GM15510 (cell line): Measurements from ENCODE around the gene CMTM7.

Experiments
- POLR2A ChIP-seq: IDR thresholded peaks from 3 replicates; pipeline ENCODE4 v1.6.1; 2011; ENCODE audit warnings: borderline replicate concordance; ENCODE audit not compliant: insufficient read length; ENCODE audit errors: extremely low read depth

Gene CMTM7

DNA sequence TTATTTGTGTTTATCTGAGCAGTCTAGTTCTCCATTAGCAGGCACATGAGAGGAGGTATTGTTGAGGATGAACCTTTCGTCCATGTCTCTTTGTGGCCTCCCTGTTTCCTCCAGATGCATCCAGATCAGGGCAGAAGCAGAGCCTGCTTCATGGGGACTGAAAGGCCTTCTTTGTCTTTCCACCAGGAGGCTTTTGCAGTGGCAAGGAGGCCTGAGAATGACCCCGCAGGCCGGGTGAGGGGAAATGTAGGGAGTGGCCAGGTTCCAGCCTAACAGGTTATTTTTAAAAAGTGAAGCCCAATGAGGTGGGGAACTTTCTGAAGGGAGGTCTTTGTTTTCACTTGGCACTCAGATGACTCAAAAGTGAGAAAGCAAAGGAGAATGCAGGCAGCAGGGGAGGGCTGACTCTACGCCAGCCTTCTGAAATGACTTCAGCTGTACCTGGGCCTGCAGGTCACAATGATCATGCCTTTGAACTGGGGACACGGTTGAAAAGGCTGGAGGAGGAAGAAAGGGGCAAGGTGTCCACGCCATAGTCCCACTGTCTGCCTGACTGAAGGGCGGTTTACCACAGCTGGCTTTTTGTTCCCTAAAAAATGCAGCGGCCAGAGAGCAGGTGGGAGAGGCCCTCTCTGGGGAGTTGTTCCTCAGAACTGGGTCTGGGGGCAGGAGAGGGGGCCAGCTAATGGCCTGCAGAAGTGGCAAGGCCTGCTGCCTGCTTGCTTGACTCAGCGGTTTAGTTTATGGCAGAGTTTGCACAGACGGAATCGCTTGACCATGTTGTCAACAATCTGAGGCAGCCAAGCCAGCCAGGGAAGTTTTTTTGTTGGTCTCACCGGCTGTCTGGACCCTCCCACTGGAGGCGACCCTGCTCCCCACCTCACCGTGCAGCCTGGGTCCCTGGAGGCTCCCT lies 28.7 kb downstream of the CMTM7 start:
- TF ChIP-seq POLR2A = no peak

DNA sequence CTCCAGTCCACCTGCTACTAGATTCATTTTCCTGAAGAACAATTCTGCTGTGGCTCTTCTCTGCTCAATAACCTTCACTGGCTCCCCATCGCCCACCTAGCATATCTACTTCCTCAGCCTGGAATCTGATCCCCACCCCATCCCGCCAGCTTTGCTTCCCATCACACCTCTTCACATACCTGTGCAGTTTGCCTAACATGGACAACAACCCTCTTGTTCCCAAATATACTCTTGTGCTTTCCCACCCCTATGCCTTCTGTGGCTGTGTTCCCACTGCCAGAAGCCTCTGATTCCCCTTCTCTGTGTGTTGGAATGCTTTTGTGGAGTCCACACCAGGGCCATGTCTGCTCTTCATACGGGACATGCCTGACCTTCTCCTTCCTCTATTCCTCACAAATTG lies 29.5 kb downstream of the CMTM7 start:
- no peak for TF ChIP-seq POLR2A

- no peak for TF ChIP-seq POLR2A
These were observed 30.6 kb downstream of the CMTM7 start for GRCh38 chr3:32421991-32422859.

DNA sequence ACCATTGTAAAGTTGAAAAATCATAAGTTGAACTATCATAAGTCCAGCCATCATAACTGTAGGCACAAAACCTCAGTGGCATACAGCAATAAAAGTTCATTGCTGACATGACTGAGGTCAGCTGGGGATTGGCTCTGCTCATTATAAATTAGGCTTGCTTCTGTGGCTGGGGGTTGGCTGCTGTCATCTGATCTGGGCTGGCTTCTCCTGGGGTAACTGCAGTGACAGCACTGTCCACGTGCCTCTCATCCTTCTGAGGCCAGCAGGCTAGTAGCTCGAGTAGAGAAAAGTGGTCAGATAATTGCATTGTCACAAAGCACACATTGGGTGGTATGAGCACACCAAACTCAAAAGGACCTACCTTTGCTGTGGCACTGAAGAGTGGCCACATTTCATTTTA lies 31.3 kb downstream of the CMTM7 start:
- TF ChIP-seq POLR2A = no peak

- no peak for TF ChIP-seq POLR2A
These were observed 31.9 kb downstream of the CMTM7 start for GRCh38 chr3:32423534-32423933.

DNA sequence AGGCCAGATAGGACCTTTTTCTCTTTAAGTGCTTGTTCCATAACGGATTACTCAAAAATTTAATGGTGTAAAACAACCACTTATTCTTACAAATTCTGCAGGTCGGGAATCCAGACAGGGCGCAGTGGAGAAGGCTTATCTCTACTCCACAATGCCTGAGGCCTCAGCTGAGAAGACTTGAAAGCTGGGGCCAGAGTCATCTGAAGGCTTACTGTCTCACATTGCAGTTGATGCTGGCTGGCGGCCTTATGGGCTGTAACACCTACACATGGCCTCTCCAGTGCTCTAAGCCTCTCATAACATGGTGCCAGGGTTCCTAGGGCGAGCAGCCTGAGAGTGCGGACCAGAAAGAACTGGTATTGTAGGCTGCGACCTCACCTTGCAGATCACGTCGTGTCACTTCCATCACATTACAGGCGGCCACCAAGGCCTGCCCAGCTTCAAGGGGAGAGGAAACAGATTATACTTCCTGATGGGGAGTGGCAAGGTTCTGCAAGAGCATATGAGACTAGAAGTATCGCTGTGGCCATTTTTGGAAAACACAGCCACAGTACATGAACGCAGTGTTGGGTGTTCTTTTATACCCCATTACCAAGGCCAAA lies 32.4 kb downstream of the CMTM7 start:
- no peak for TF ChIP-seq POLR2A

DNA sequence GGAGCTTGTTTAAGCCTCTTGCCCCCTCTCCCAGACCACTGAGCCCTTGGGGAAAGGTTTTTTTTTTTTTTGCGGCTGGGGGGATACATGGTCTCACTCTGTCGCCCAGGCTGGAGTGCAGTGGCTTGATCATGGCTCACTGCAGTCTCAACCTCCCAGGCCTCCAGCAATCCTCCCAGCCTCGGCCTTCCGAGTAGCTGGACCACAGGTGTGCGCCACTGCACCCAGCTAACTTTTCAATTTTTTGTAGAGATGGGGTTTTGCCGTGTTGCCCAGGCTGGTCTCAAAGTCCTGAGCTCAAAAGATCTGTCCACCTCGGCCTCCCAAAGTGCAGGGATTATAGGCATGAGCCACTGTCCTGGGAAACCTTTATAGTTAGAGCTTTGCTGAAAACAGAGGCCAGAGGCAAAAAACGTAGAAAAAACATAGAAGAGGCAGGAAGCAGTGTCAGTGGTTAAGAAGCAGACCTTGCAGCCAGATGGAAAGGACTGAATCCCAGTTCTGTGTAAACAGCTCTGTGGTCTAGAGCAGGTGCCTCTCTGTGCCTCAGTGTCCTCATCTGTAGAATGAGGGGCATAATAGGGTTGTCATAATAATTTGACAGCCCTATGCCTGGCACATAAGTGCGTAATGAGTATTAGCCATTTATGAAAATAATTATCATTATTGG lies 33.1 kb downstream of the CMTM7 start:
- TF ChIP-seq POLR2A = no peak

- TF ChIP-seq POLR2A = no peak
These were observed 36.7 kb downstream of the CMTM7 start for GRCh38 chr3:32428092-32429068.

DNA sequence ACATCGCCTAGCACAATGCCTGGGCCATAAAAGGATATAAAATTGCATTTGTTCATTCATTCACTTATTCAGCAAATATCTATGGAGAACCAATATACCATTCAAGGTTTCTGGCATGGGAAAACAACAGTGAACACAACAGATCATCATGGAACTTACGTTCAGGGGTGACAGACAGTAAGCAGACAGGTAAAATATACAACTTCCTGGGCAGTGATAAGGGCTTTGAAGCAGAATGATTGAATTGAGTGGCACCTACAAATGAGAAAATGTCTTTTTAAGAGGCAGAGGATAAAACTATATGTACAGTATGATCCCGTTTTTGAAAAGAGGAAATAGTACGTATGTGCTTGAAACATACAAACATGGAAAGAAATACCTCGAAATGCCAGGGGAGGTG lies 39.2 kb downstream of the CMTM7 start:
- TF ChIP-seq POLR2A = no peak

- TF ChIP-seq POLR2A = no peak
These were observed 39.8 kb downstream of the CMTM7 start for GRCh38 chr3:32431481-32431880.

- TF ChIP-seq POLR2A = no peak
These were observed 40.5 kb downstream of the CMTM7 start for GRCh38 chr3:32432045-32432710.

GRCh38 chr3:32432711-32433530 lies 41.3 kb downstream of the CMTM7 start:
- TF ChIP-seq POLR2A = no peak
